CD14-positive monocyte (primary cell): ENCODE data around the gene MEIS1. TPM values are rescaled to one million over a fixed set of nuclear protein-coding genes. Genes with fewer than 3 reads are reported as not detected.

Experiments used
- DNase-seq, 3 donors: peaks; one replicate each; pipeline ENCODE4 v3.0.0-alpha.2; 2011 to 2022
- H2AFZ ChIP-seq: 2 replicates; pipeline ENCODE4 v1.6.0; 2012; ENCODE audit warnings: mild to moderate bottlenecking, low read depth, low read length, inconsistent platforms; ENCODE audit not compliant: insufficient read depth, poor library complexity, severe bottlenecking
- H3K27ac ChIP-seq, 2 donors: 1 replicate in 1 of 2; 2 replicates in 1 of 2; pipeline ENCODE4 v1.5.1; 2012 to 2013; ENCODE audit warnings: low read length in 2 of 2, control low read depth in 1 of 2, inconsistent platforms in 1 of 2, low read depth in 1 of 2, mild to moderate bottlenecking in 1 of 2
- H3K27me3 ChIP-seq, 2 donors: one replicate each; pipeline versions ENCODE4 v1.6.0 to v1.6.1; 2011 to 2013; ENCODE audit warnings: low read length in 2 of 2; ENCODE audit not compliant: control insufficient read depth in 2 of 2, insufficient read depth in 2 of 2
- H3K36me3 ChIP-seq, 2 donors: replicated peaks in 1 of 2; 1 replicate in 1 of 2; 2 replicates in 1 of 2; pipeline versions ENCODE4 v1.5.1 to v1.6.1; 2012 to 2013; ENCODE audit warnings: low read length in 2 of 2, control low read depth in 1 of 2, inconsistent platforms in 1 of 2, mild to moderate bottlenecking in 1 of 2; ENCODE audit not compliant: insufficient read depth in 2 of 2, control insufficient read depth in 1 of 2
- H3K4me1 ChIP-seq, 2 donors: 1 replicate in 1 of 2; 2 replicates in 1 of 2; pipeline versions ENCODE4 v1.5.1 to v1.6.1; 2012 to 2013; ENCODE audit warnings: low read length in 2 of 2, control low read depth in 1 of 2, inconsistent platforms in 1 of 2, mild to moderate bottlenecking in 1 of 2, moderate library complexity in 1 of 2; ENCODE audit not compliant: insufficient read depth in 2 of 2, control insufficient read depth in 1 of 2
- H3K4me2 ChIP-seq: replicated peaks from 2 replicates; pipeline ENCODE3; 2012; ENCODE audit warnings: low read length, moderate library complexity, mild to moderate bottlenecking; ENCODE audit not compliant: poor library complexity, severe bottlenecking; ENCODE audit errors: extremely low read depth
- H3K4me3 ChIP-seq, 3 experiments: fragments of 200-600 bp in 1 of 3; sonication (generic) in 1 of 3; replicated peaks in 1 of 3; 1 replicate in 2 of 3; 2 replicates in 1 of 3; pipeline ENCODE4 v1.5.1; 2011 to 2013; ENCODE audit warnings: low read length in 3 of 3, mild to moderate bottlenecking in 3 of 3, control low read depth in 2 of 3, low read depth in 2 of 3, inconsistent platforms in 1 of 3, moderate library complexity in 1 of 3
- H3K79me2 ChIP-seq: 2 replicates; pipeline ENCODE4 v1.6.0; 2012; ENCODE audit warnings: mild to moderate bottlenecking, control low read depth, inconsistent platforms, low read length, moderate library complexity; ENCODE audit not compliant: insufficient read depth
- H3K9ac ChIP-seq: 2 replicates; pipeline ENCODE4 v1.6.0; 2017; ENCODE audit warnings: low read length, mild to moderate bottlenecking; ENCODE audit not compliant: insufficient read depth, poor library complexity, severe bottlenecking
- H3K9me3 ChIP-seq, 2 donors: replicated peaks in 1 of 2; 1 replicate in 1 of 2; 2 replicates in 1 of 2; pipeline versions ENCODE4 v1.5.1 to v1.6.1; 2012 to 2013; ENCODE audit warnings: low read length in 2 of 2, control low read depth in 1 of 2; ENCODE audit not compliant: control insufficient read depth in 1 of 2, insufficient read depth in 1 of 2
- H4K20me1 ChIP-seq: 2 replicates; pipeline ENCODE4 v1.6.0; 2012; ENCODE audit warnings: mild to moderate bottlenecking, low read length, control low read depth, moderate library complexity; ENCODE audit not compliant: insufficient read depth
- H3K27ac Mint-ChIP-seq, 7 donors: one replicate each; pipeline ENCODE4 v1.8.0; 2020; ENCODE audit warnings: mild to moderate bottlenecking in 7 of 7, mixed read lengths in 7 of 7, moderate library complexity in 6 of 7, inconsistent platforms in 2 of 7
- H3K27me3 Mint-ChIP-seq, 3 donors: one replicate each; pipeline ENCODE4 v1.8.0; 2021 to 2022; ENCODE audit warnings: low read depth in 3 of 3, mild to moderate bottlenecking in 3 of 3, mixed read lengths in 3 of 3, moderate library complexity in 3 of 3, inconsistent platforms in 1 of 3
- H3K36me3 Mint-ChIP-seq, 2 donors: one replicate each; pipeline ENCODE4 v1.8.0; 2020; ENCODE audit warnings: mixed read lengths in 2 of 2, inconsistent platforms in 1 of 2, mild to moderate bottlenecking in 1 of 2
- H3K4me1 Mint-ChIP-seq: one replicate; pipeline ENCODE4 v1.8.0; 2020; ENCODE audit warnings: mild to moderate bottlenecking, mixed read lengths
- H3K4me3 Mint-ChIP-seq, 2 donors: one replicate each; pipeline ENCODE4 v1.8.0; 2020; ENCODE audit warnings: mild to moderate bottlenecking in 2 of 2, mixed read lengths in 2 of 2, moderate library complexity in 1 of 2
- H3K9me3 Mint-ChIP-seq, 7 donors: one replicate each; pipeline ENCODE4 v1.8.0; 2020 to 2022; ENCODE audit warnings: mixed read lengths in 7 of 7, mild to moderate bottlenecking in 6 of 7, moderate library complexity in 6 of 7, inconsistent platforms in 2 of 7
- CTCF ChIP-seq: fragments of 200-600 bp; IDR thresholded peaks from one replicate; pipeline ENCODE4 v1.8.0; 2022; ENCODE audit warnings: antibody characterized with exemption, mild to moderate bottlenecking
- WGBS: methylation state at CpG from one replicate; pipeline ENCODE4 v1.1.5; 2013; ENCODE audit warnings: missing lambda C conversion rate; ENCODE audit not compliant: insufficient coverage; 5-methylcytosine and 5-hydroxymethylcytosine counted together
- intact Hi-C, 2 donors: fragments of 100-400 bp; cut with micrococcal nuclease; formaldehyde crosslinking; loops; one replicate each; pipeline versions ENCODE4 v1.15.0 to v1.15.1; 2023
- polyA plus RNA-seq, 3 donors: library from polyadenylated mRNA; depleted of rRNA in 1 of 3; unstranded in 2 of 3; stranded (reverse) in 1 of 3; fragments of 300-500 nt in 2 of 3; fragments of >200 nt in 1 of 3; fragmentation: Illumina TruSeq in 2 of 3; gene quantifications; 1 replicate in 2 of 3; 2 replicates in 1 of 3; pipeline ENCODE4 v1.2.3, GENCODE V29; 2012 to 2021

MEIS1 gene
- polyA plus RNA-seq, 3 donors = 0.09 to 0.40 TPM; not detected in 1

- Mint-ChIP-seq H3K4me1 (peaks cover 1% of the 10 kb centered on the region), H3K9me3 (peaks cover 0 to 3% (median 2%) of the 10 kb centered on the region in 7 donors), H3K4me3 (no peak overlapping the region), H3K36me3 (no peaks in the 10 kb centered on the region), H3K27me3 (peaks cover 0 to 2% (median 2%) of the 10 kb centered on the region in 3 donors), H3K27ac (no peak overlapping the region)
- Histone ChIP-seq H3K9ac (no peak overlapping the region), H3K4me3 (no peak overlapping the region), H3K27ac (no peak overlapping the region), H4K20me1 (no peaks in the 10 kb centered on the region), H3K36me3 (no peaks in the 10 kb centered on the region), H3K79me2 (no peaks in the 10 kb centered on the region), H3K9me3 (no peaks in the 10 kb centered on the region), H2AFZ (no peak overlapping the region), H3K27me3 (no peaks in the 10 kb centered on the region), H3K4me1 (no peaks in the 10 kb centered on the region), H3K4me2 (no peak overlapping the region)
- TF ChIP-seq CTCF = no peak
- 88% methylated on average over 1 of the region's 2 CpGs for WGBS
- intact Hi-C loops = no loop called here
- no peak for DNase-seq
These were observed 169.4 kb downstream of the MEIS1 start for GRCh38 chr2:66604326-66604725.

GRCh38 chr2:66604976-66605375 is 170.1 kb downstream of the MEIS1 start:
- Histone ChIP-seq H4K20me1 (no peaks in the 10 kb centered on the region), H3K79me2 (no peaks in the 10 kb centered on the region), H3K9me3 (no peaks in the 10 kb centered on the region), H3K4me3 (no peak overlapping the region), H2AFZ (no peak overlapping the region), H3K27me3 (no peaks in the 10 kb centered on the region), H3K4me2 (no peak overlapping the region), H3K4me1 (no peaks in the 10 kb centered on the region), H3K27ac (no peak overlapping the region), H3K36me3 (no peaks in the 10 kb centered on the region), H3K9ac (no peak overlapping the region)
- no peak overlapping the region for H3K4me3 Mint-ChIP-seq
- H3K9me3 Mint-ChIP-seq = peaks cover 0 to 3% (median 0%) of the 10 kb centered on the region in 7 donors
- H3K27ac Mint-ChIP-seq = no peak overlapping the region
- WGBS = 98% methylated on average over 7 of the region's 7 CpGs
- peaks cover 0 to 2% (median 0%) of the 10 kb centered on the region in 3 donors for H3K27me3 Mint-ChIP-seq
- intact Hi-C loops = no loop called here
- no peak for TF ChIP-seq CTCF
- H3K36me3 Mint-ChIP-seq = no peaks in the 10 kb centered on the region
- DNase-seq = no peak
- H3K4me1 Mint-ChIP-seq = peaks cover 1% of the 10 kb centered on the region
